Calu3 (cell line): ENCODE measurements around the gene DRICH1. TPM values are rescaled to one million over a fixed set of nuclear protein-coding genes. Genes with fewer than 3 reads are reported as not detected.

Experiments
- BruUV-seq: library from RNA; stranded (reverse); fragments of 400-500 nt; replicated peaks from 2 replicates; lab custom pipeline; 2021; lab: Mats Ljungman, UMichigan
- CTCF ChIA-PET: fragments of 300-600 bp; sonication (Branson Sonifier 250); formaldehyde crosslinking; loops from one replicate; lab custom pipeline; 2022; ENCODE audit warnings: antibody characterized with exemption; lab: Charles Lee
- DNase-seq: peaks from one replicate; pipeline ENCODE4 v3.0.0; 2022
- H3K27ac Mint-ChIP-seq: one replicate; pipeline ENCODE4 v1.8.0; 2022; ENCODE audit warnings: mixed read lengths; ENCODE audit not compliant: unreplicated experiment
- H3K27me3 Mint-ChIP-seq: one replicate; pipeline ENCODE4 v1.8.0; 2022; ENCODE audit warnings: mixed read lengths; ENCODE audit not compliant: unreplicated experiment
- H3K36me3 Mint-ChIP-seq: one replicate; pipeline ENCODE4 v1.8.0; 2022; ENCODE audit warnings: mild to moderate bottlenecking, moderate library complexity, mixed read lengths; ENCODE audit not compliant: insufficient read depth, unreplicated experiment
- H3K4me1 Mint-ChIP-seq: one replicate; pipeline ENCODE4 v1.8.0; 2022; ENCODE audit warnings: mild to moderate bottlenecking, low read depth, mixed read lengths; ENCODE audit not compliant: unreplicated experiment
- H3K4me3 Mint-ChIP-seq: one replicate; pipeline ENCODE4 v1.8.0; 2022; ENCODE audit warnings: mild to moderate bottlenecking, low read depth, moderate library complexity, mixed read lengths; ENCODE audit not compliant: unreplicated experiment
- H3K9me3 Mint-ChIP-seq: one replicate; pipeline ENCODE4 v1.8.0; 2022; ENCODE audit warnings: low read depth, mixed read lengths; ENCODE audit not compliant: unreplicated experiment
- intact Hi-C: fragments of 100-400 bp; cut with micrococcal nuclease; formaldehyde crosslinking; loops from one replicate; pipeline ENCODE4 v1.10.0; 2022; ENCODE audit not compliant: unreplicated experiment
- total RNA-seq: library from RNA; stranded (reverse); gene quantifications from 2 replicates; pipeline ENCODE4 v1.2.3, GENCODE V29; 2022
- TF ChIP-seq, protein P1 (sequence below): fragments of 200-600 bp; IDR thresholded peaks from one replicate; pipeline ENCODE4 v1.8.0; 2022; ENCODE audit warnings: antibody characterized with exemption; ENCODE audit not compliant: unreplicated experiment

The DRICH1 gene
- total RNA-seq, 1 experiment from 2014 or later = 1.1 TPM

DNA sequence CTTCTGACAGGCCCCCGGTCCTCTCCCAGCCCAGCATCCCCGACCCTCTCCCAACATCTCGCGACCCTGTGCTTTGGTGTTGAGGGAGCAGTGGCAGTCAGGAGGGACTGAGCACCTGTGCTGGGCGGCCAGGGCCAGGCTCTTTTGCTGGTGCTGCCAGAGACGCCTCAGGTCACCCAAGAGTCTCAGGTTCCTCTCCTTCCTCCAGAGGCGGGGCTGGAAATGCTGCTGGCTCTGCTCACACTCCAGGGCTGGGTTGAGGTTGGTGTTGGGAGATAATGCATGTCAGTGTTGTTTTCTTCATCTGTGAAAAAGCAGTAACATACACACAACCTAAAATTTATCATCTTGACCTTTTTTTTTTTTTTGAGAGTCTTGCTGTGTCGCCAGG, 50.9 kb downstream of the DRICH1 start:
- CTCF ChIA-PET = no interaction called here
- H3K27me3 Mint-ChIP-seq = peaks cover 40% of the 10 kb centered on the region
- no peaks in the 10 kb centered on the region for H3K36me3 Mint-ChIP-seq

DNA sequence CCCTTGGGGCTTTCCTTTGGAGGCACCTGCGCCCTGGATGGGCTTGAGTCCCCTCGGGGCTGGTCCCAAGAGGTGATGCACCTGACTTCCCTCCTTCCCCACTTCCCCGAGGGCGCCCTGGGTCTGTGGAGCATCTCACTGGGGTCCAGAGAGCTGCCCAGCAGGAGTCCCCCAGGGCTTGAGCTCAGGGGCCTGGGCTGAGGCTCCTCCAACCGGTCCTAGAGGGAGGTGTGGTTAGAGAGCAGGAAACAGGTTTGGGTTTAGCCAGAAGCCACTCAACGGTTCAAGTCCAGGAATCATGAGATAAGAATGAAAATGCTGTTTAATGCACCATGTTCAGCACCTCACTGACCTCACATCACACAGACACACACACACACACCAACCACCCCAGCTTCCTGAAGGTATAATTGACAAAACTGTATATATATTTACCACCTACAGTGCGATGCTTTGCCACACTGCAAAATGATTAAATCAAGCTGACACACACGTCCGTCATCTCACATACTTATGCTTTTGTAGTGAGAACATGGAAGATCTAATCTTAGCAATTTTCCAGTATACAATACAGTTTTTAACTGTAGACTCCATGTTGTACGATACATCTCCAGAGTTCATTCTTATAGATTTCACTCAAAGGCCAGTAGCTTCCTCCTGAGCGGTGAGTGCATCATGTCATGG, 51.4 kb downstream of the DRICH1 start:
- TF ChIP-seq, protein P1, sequence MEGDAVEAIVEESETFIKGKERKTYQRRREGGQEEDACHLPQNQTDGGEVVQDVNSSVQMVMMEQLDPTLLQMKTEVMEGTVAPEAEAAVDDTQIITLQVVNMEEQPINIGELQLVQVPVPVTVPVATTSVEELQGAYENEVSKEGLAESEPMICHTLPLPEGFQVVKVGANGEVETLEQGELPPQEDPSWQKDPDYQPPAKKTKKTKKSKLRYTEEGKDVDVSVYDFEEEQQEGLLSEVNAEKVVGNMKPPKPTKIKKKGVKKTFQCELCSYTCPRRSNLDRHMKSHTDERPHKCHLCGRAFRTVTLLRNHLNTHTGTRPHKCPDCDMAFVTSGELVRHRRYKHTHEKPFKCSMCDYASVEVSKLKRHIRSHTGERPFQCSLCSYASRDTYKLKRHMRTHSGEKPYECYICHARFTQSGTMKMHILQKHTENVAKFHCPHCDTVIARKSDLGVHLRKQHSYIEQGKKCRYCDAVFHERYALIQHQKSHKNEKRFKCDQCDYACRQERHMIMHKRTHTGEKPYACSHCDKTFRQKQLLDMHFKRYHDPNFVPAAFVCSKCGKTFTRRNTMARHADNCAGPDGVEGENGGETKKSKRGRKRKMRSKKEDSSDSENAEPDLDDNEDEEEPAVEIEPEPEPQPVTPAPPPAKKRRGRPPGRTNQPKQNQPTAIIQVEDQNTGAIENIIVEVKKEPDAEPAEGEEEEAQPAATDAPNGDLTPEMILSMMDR = no peak
- no TSS peak for BruUV-seq

More for the DNA sequence above, 50.9 kb downstream of the DRICH1 start:
- H3K27ac Mint-ChIP-seq = no peak overlapping the region
- intact Hi-C loops = no loop called here
- H3K9me3 Mint-ChIP-seq = no peaks in the 10 kb centered on the region
- no peaks in the 10 kb centered on the region for H3K4me1 Mint-ChIP-seq
- no TSS peak for BruUV-seq
- no peak for DNase-seq
- TF ChIP-seq, protein P1 = no peak
- H3K4me3 Mint-ChIP-seq = no peak overlapping the region

DNA sequence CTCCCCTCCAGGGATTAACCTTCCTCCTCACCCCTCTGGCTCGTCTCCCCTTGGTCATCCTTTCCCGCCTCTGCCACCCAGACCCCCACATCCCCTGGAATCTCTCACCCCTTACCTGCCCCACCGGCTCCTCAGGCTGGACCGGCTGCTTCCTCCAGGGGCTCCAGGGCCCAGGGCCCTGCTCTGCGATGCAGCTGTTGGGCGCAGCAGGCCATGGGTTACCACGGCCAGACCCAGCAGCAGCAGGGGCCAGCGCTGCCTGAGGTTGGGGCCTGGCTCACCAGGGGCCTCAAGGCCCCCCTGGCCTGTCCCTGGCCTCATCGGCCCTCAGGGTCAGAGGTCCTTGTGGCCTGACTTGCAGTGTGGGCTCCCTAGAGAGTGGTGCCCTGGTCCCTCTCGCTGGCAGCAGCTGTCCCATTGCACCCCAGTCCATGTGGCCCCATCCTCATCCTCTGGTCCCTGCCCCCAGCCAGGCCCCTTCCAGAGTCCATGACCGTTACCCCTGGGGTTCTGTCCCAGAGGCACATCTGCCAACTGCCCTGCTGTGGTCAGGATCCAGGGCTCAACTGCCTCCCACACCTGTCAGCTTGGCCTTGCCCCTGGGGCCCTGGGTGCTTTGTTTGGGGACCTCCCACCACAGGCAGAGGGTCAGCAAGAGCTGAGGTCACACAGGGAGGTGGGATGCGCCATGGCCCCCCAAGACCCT, 52.1 kb downstream of the DRICH1 start, which contains the start of gene IGLL1:
TSS of gene IGLL1 (minus strand) at position 421 of the 706 bp plus-strand sequence. CDS start at position 321, 100 bp downstream.
- Mint-ChIP-seq H3K4me3 (no peak within 1 kb of the TSS), H3K27me3 (peaks cover 51% of the 10 kb centered on the region), H3K27ac (no peak within 1 kb of the TSS), H3K4me1 (no peaks in the 10 kb centered on the region), H3K9me3 (no peaks in the 10 kb centered on the region), H3K36me3 (no peaks in the 10 kb centered on the region)
- no TSS peak for BruUV-seq
- TF ChIP-seq, protein P1 = no peak
- DNase-seq = no peak
- intact Hi-C loops = no loop called here
- CTCF ChIA-PET = no interaction called here

More for the DNA sequence above, 51.4 kb downstream of the DRICH1 start:
- no peaks in the 10 kb centered on the region for H3K9me3 Mint-ChIP-seq
- intact Hi-C loops = no loop called here
- CTCF ChIA-PET = no interaction called here
- no peaks in the 10 kb centered on the region for H3K4me1 Mint-ChIP-seq
- H3K27me3 Mint-ChIP-seq = peaks cover 45% of the 10 kb centered on the region
- H3K4me3 Mint-ChIP-seq = no peak overlapping the region
- no peak overlapping the region for H3K27ac Mint-ChIP-seq
- no peaks in the 10 kb centered on the region for H3K36me3 Mint-ChIP-seq
- DNase-seq = no peak

DNA sequence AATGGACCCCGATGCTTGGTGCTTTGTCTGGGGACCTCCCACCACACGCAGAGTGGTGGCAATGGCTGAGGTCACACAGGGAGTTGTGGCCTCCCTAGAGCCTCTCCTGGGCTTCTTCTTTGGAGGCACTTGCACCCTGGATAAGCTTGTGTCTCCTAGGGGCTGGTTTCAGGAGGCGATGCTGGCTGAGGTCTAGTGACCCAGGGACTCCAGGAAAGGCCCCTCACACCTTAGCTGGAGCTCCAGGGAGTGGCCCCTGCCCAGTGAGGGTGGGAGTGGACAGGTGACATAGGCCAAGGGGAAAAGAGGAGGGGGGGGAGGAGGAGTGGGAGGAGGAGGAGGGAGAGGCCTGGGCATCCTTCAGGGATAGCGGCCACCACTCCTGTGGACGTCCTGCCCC, 52.8 kb downstream of the DRICH1 start:
- no peaks in the 10 kb centered on the region for H3K36me3 Mint-ChIP-seq
- CTCF ChIA-PET = no interaction called here
- H3K4me1 Mint-ChIP-seq = no peaks in the 10 kb centered on the region
- BruUV-seq = no TSS peak
- no peak overlapping the region for H3K4me3 Mint-ChIP-seq
- intact Hi-C loops = no loop called here
- H3K27ac Mint-ChIP-seq = no peak overlapping the region
- no peaks in the 10 kb centered on the region for H3K9me3 Mint-ChIP-seq
- TF ChIP-seq, protein P1 = no peak
- DNase-seq = no peak
- H3K27me3 Mint-ChIP-seq = peaks cover 51% of the 10 kb centered on the region
